Activated naive CD8-positive, alpha-beta T cell treated with anti-CD3 and anti-CD28 coated beads, Interleukin-2, amount 50 U/mL, for 24 hours (primary cell): Measurements from ENCODE around the gene SLC5A6.

Experiments
- ATAC-seq: fragments of 150-1000 bp; cut with Tn5 transposase; one replicate; pipeline ENCODE4 v1.10.0; 2021
- DNase-seq: peaks from one replicate; pipeline ENCODE4 v3.0.0; 2021
- H3K27ac Mint-ChIP-seq: one replicate; pipeline ENCODE4 v1.8.0; 2021; ENCODE audit warnings: mild to moderate bottlenecking, mixed read lengths
- H3K27me3 Mint-ChIP-seq: one replicate; pipeline ENCODE4 v1.8.0; 2021; ENCODE audit warnings: mixed read lengths
- H3K36me3 Mint-ChIP-seq: one replicate; pipeline ENCODE4 v1.8.0; 2021; ENCODE audit warnings: low read depth, mixed read lengths
- H3K4me1 Mint-ChIP-seq: one replicate; pipeline ENCODE4 v1.8.0; 2021; ENCODE audit warnings: mixed read lengths
- H3K4me3 Mint-ChIP-seq: one replicate; pipeline ENCODE4 v1.8.0; 2021; ENCODE audit warnings: mild to moderate bottlenecking, moderate library complexity, mixed read lengths
- H3K9me3 Mint-ChIP-seq: one replicate; pipeline ENCODE4 v1.8.0; 2021; ENCODE audit warnings: mixed read lengths

Gene SLC5A6

DNA sequence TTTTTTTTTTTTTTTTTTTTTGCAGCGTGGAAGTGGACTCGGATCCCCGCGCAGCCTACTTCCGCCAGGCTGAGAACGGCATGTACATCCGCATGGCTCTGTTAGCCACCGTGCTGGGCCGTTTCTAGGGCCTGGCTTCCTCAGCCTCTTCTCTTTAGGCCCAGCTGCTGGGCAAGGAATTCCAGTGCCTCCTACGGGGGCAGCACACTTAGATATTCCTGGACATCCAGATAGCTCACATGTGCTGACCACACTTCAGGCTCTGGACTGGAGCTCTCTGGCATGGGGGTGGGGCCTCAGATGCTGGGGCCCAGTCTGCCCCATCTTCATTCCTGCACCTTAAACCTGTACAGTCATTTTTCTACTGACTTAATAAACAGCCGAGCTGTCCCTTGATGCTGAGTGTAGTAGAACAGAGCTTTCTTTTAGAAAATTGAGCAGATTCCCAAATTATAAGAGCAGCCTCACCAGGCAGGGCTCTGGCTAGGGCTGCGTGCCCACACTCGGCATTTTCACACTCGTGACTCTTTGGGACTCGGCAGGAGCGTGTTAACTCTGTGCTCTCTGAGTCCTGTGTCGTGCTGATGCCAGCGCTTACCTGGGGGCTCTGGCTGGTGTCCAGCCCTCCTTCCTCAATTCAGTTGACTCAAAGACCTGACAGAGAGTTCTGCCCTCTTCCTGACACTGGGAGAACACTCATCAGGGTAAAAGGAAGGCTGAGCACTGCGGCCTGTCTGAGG is 31.5 kb upstream of the SLC5A6 start:
- H3K27me3 Mint-ChIP-seq = no peaks in the 10 kb centered on the region
- DNase-seq (no peak), ATAC-seq (no peak)
- no peak overlapping the region for H3K27ac Mint-ChIP-seq
- H3K4me3 Mint-ChIP-seq = no peak overlapping the region
- H3K4me1 Mint-ChIP-seq = no peaks in the 10 kb centered on the region
- H3K36me3 Mint-ChIP-seq = peaks cover 28% of the 10 kb centered on the region
- no peaks in the 10 kb centered on the region for H3K9me3 Mint-ChIP-seq

DNA sequence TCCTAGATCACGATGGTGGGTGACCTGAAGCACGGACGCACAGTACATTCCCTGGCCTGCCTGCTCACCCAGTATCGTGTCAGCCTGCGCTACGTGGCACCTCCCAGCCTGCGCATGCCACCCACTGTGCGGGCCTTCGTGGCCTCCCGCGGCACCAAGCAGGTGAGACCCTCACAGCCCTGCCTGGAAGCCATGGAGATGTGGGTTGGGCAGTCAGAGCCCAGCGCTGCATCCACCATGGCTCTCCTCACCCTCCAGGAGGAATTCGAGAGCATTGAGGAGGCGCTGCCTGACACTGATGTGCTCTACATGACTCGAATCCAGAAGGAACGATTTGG is 30.5 kb upstream of the SLC5A6 start:
- Mint-ChIP-seq H3K27ac (no peak overlapping the region), H3K36me3 (peaks cover 36% of the 10 kb centered on the region)

DNA sequence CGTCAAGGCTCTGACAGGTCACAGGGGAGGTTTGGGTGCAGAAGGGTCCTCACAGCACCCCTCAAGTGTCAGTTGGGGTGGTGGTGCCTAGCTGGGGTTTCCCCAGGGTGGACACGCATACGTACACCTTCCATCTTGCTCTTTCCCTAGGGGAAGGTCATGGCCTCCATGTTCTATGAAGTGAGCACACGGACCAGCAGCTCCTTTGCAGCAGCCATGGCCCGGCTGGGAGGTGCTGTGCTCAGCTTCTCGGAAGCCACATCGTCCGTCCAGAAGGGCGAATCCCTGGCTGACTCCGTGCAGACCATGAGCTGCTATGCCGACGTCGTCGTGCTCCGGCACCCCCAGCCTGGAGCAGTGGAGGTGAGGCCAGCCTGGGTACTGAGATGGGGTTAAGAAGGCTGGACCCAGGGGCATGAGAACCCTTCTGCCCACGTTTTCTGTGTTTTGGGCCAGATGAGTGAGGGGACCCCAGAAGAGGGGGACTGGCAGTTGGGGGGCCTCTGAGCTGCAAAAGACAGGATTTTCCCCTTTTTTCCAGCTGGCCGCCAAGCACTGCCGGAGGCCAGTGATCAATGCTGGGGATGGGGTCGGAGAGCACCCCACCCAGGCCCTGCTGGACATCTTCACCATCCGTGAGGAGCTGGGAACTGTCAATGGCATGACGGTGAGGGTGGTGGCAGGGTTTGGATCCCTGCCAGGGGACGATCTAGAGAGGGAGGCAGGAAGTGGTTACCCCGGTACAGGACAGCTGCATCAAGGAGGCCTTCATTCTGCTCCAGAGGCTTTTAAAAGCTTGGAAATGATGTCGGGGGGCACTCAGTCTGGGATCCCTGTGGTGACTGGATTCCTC is 29.9 kb upstream of the SLC5A6 start:
- ATAC-seq = no peak
- Mint-ChIP-seq H3K4me3 (no peak overlapping the region), H3K27me3 (no peaks in the 10 kb centered on the region), H3K4me1 (no peaks in the 10 kb centered on the region), H3K9me3 (no peaks in the 10 kb centered on the region), H3K27ac (no peak overlapping the region), H3K36me3 (peaks cover 41% of the 10 kb centered on the region)
- no peak for DNase-seq

More for the DNA sequence above, 30.5 kb upstream of the SLC5A6 start:
- DNase-seq = no peak
- no peaks in the 10 kb centered on the region for H3K4me1 Mint-ChIP-seq
- no peak for ATAC-seq
- H3K4me3 Mint-ChIP-seq = no peak overlapping the region
- no peaks in the 10 kb centered on the region for H3K27me3 Mint-ChIP-seq
- no peaks in the 10 kb centered on the region for H3K9me3 Mint-ChIP-seq

DNA sequence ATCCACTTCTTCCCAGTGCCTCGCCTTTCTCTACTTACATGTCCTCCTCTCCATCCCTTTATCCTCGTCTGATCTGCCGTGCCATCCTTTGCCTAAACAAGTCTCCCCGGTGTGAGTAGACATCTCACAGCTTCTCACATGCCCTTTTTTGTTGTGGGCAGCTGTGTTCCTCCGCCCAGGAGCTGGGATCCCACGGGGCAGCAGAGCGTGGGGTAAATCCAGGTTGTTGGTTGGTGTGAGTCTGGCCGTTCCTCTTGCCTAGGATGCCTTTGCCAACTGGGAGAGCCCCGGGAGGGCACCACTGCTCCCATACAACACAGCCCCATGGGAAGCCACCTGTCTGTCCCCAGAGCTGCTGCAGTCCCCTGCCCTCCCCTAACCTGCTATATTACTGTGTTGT is 28.3 kb upstream of the SLC5A6 start:
- Mint-ChIP-seq H3K4me3 (no peak overlapping the region), H3K27me3 (no peaks in the 10 kb centered on the region), H3K4me1 (no peaks in the 10 kb centered on the region), H3K27ac (no peak overlapping the region), H3K9me3 (no peaks in the 10 kb centered on the region), H3K36me3 (peaks cover 54% of the 10 kb centered on the region)
- ATAC-seq (no peak), DNase-seq (no peak)

DNA sequence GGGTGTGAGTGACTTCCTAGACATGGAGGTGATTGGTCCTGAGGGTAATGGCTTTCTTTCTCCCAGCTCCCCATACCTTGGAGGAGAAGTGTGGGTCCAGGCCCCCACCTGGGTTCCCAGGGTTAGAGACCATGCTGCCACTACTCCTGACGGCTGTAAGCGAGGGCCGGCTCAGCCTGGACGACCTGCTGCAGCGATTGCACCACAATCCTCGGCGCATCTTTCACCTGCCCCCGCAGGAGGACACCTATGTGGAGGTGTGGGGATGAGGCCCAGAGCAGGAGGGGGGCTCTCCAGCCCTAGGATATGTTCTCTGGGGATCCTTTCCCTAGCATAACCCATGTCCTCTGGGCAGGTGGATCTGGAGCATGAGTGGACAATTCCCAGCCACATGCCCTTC is 26.9 kb upstream of the SLC5A6 start:
- ATAC-seq = no peak
- Mint-ChIP-seq H3K4me1 (no peaks in the 10 kb centered on the region), H3K9me3 (no peaks in the 10 kb centered on the region), H3K27me3 (no peaks in the 10 kb centered on the region), H3K36me3 (peaks cover 60% of the 10 kb centered on the region), H3K4me3 (no peak overlapping the region), H3K27ac (no peak overlapping the region)
- DNase-seq = no peak

DNA sequence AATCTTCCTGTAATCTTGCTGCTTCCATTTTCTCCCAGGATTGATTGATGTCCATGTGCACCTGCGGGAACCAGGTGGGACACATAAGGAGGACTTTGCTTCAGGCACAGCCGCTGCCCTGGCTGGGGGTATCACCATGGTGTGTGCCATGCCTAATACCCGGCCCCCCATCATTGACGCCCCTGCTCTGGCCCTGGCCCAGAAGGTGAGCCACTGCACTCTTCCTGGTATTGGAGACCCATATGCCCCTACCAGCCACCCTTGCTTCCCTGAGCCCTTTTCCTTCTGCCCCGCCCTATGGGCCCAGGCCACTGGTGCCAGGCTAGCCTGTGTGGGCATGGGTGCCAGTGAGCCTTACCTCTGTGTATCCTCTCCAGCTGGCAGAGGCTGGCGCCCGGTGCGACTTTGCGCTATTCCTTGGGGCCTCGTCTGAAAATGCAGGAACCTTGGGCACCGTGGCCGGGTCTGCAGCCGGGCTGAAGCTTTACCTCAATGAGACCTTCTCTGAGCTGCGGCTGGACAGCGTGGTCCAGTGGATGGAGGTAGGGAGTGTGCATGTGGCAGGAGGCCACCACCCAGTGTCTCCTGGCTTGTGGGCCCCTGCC is 25.4 kb upstream of the SLC5A6 start:
- H3K4me1 Mint-ChIP-seq = no peaks in the 10 kb centered on the region
- no peaks in the 10 kb centered on the region for H3K27me3 Mint-ChIP-seq
- H3K9me3 Mint-ChIP-seq = no peaks in the 10 kb centered on the region
- H3K36me3 Mint-ChIP-seq = peaks cover 67% of the 10 kb centered on the region
- no peak overlapping the region for H3K27ac Mint-ChIP-seq
- no peak overlapping the region for H3K4me3 Mint-ChIP-seq
- ATAC-seq (no peak), DNase-seq (no peak)

DNA sequence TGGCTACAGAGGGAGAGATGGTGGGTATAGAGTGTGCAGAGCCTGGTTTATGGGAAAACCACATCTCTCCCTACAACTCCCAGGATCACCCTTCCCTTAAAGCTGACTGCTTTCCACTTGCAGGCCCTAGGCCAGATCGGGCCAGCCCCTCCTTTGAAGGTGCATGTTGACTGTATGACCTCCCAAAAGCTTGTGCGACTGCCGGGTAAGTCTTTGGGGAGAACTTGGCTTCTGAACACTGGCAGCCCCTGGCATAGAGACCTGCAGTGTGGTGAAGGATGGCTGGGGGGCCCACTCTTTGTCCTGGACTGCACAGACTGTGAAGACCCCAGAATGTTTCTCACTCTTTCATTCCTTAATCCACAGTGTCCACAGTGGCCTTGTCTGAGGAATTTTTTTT is 24.6 kb upstream of the SLC5A6 start:
- DNase-seq (no peak), ATAC-seq (no peak)
- Mint-ChIP-seq H3K4me1 (no peaks in the 10 kb centered on the region), H3K27me3 (no peaks in the 10 kb centered on the region), H3K36me3 (peaks cover 69% of the 10 kb centered on the region), H3K27ac (no peak overlapping the region), H3K4me3 (no peak overlapping the region), H3K9me3 (no peaks in the 10 kb centered on the region)

DNA sequence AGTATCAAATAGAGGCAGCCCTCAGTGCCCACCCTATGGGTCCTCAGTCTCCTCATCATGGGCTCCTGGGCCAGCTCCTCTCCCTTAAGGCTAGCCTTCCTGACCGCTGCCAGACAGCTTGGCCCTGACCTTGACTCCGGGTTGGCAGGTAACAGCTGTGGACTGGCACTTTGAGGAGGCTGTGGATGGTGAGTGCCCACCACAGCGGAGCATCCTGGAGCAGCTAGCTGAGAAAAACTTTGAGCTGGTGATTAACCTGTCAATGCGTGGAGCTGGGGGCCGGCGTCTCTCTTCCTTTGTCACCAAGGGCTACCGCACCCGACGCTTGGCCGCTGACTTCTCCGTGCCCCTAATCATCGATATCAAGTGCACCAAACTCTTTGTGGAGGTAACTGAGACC is 24.1 kb upstream of the SLC5A6 start:
- Mint-ChIP-seq H3K36me3 (peaks cover 69% of the 10 kb centered on the region), H3K4me3 (no peak overlapping the region), H3K27me3 (no peaks in the 10 kb centered on the region), H3K9me3 (no peaks in the 10 kb centered on the region), H3K4me1 (no peaks in the 10 kb centered on the region), H3K27ac (no peak overlapping the region)
- ATAC-seq = no peak
- no peak for DNase-seq

DNA sequence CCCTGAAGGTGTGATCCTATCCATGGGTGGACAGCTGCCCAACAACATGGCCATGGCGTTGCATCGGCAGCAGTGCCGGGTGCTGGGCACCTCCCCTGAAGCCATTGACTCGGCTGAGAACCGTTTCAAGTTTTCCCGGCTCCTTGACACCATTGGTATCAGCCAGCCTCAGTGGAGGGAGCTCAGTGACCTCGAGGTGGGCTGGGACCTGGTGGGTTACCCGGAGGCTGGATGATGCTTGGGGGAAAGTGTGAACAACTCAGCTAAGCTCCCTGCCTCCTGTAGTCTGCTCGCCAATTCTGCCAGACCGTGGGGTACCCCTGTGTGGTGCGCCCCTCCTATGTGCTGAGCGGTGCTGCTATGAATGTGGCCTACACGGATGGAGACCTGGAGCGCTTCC is 21.3 kb upstream of the SLC5A6 start:
- H3K9me3 Mint-ChIP-seq = no peaks in the 10 kb centered on the region
- H3K27ac Mint-ChIP-seq = no peak overlapping the region
- H3K36me3 Mint-ChIP-seq = peaks cover 78% of the 10 kb centered on the region
- ATAC-seq = no peak
- no peak for DNase-seq
- no peak overlapping the region for H3K4me3 Mint-ChIP-seq
- no peaks in the 10 kb centered on the region for H3K27me3 Mint-ChIP-seq
- no peaks in the 10 kb centered on the region for H3K4me1 Mint-ChIP-seq

DNA sequence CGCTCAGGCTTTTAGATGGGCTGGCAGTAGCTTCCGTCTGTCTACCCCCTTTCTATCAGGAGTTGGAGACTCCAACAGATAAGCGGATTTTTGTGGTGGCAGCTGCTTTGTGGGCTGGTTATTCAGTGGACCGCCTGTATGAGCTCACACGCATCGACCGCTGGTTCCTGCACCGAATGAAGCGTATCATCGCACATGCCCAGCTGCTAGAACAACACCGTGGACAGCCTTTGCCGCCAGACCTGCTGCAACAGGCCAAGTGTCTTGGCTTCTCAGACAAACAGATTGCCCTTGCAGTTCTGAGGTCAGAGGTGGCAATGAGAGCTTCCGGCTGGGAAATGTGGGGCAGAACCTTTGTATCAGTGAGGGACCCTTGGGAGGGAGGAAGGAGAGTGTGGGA is 19.9 kb upstream of the SLC5A6 start:
- Mint-ChIP-seq H3K9me3 (no peaks in the 10 kb centered on the region), H3K4me3 (no peak overlapping the region), H3K36me3 (peaks cover 80% of the 10 kb centered on the region), H3K4me1 (no peaks in the 10 kb centered on the region), H3K27me3 (no peaks in the 10 kb centered on the region), H3K27ac (no peak overlapping the region)
- ATAC-seq (no peak), DNase-seq (no peak)

DNA sequence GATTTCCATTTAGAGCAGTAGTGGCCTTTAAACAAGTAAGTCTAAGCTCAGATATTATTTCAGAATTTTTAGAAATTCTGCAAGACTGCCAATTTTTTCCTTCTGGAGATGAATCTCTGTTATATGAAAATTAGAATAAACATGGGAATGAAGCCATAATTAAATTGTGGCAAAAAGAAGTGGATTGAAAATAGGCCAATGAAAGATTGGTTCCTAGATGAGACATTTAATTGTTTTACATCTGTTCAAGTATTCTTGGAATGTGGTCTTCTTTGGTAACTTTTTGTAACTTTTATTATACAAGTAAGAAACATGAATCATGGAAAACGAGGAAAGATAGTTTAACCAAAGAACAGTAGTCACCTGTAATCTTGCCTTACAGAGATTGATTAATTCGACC is 15.4 kb upstream of the SLC5A6 start:
- H3K9me3 Mint-ChIP-seq = no peaks in the 10 kb centered on the region
- peaks cover 70% of the 10 kb centered on the region for H3K36me3 Mint-ChIP-seq
- no peaks in the 10 kb centered on the region for H3K27me3 Mint-ChIP-seq
- ATAC-seq (no peak), DNase-seq (no peak)
- H3K27ac Mint-ChIP-seq = no peak overlapping the region
- H3K4me3 Mint-ChIP-seq = no peak overlapping the region
- no peaks in the 10 kb centered on the region for H3K4me1 Mint-ChIP-seq

DNA sequence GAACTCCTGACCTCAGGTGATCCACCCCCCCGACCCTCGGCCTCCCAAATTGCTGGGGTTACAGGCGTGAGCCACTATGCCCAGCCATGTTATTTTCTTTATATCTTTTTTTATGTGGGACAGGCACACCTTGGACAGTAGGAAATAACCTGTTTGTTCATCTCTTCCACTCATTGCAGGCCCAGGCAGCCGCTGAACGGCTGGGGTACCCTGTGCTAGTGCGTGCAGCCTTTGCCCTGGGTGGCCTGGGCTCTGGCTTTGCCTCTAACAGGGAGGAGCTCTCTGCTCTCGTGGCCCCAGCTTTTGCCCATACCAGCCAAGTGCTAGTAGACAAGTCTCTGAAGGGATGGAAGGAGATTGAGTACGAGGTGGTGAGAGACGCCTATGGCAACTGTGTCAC is 13.5 kb upstream of the SLC5A6 start:
- H3K36me3 Mint-ChIP-seq = peaks cover 70% of the 10 kb centered on the region
- ATAC-seq = no peak
- no peak overlapping the region for H3K4me3 Mint-ChIP-seq
- H3K9me3 Mint-ChIP-seq = no peaks in the 10 kb centered on the region
- no peak for DNase-seq
- no peak overlapping the region for H3K27ac Mint-ChIP-seq
- H3K27me3 Mint-ChIP-seq = no peaks in the 10 kb centered on the region
- peaks cover 6% of the 10 kb centered on the region for H3K4me1 Mint-ChIP-seq

DNA sequence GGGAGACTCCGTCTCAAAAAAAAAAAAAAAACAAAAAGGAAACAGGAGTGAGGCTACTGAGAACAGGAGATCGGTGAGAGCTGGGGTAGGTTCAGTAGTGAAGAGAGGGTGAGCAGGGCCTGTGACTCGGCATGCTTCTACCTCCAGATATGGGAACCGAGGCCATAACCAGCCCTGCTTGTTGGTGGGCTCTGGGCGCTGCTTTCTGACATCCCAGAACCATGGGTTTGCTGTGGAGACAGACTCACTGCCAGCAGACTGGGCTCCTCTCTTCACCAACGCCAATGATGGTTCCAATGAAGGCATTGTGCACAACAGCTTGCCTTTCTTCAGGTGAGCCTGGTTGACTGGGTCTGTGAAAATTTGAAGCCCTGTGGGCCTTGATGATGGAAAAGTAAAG is 11.3 kb upstream of the SLC5A6 start:
- no peak for ATAC-seq
- Mint-ChIP-seq H3K36me3 (peaks cover 75% of the 10 kb centered on the region), H3K4me3 (no peak overlapping the region), H3K9me3 (no peaks in the 10 kb centered on the region), H3K27me3 (no peaks in the 10 kb centered on the region), H3K4me1 (peaks cover 20% of the 10 kb centered on the region), H3K27ac (no peak overlapping the region)
- no peak for DNase-seq

DNA sequence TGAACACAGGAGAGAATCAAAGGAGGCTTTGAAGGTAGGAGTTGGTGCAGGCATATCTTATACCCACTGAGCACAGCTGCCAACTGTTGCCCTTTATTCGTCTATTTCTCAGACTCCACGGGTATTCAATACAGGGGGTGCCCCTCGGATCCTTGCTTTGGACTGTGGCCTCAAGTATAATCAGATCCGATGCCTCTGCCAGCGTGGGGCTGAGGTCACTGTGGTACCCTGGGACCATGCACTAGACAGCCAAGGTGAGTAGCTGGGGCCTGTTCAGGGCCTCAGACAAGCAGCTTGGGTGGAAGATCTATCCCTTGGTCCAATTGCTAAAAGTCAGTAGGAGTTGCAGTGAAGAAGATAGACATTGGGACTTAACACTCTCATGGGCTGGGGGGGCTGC is 10.3 kb upstream of the SLC5A6 start:
- H3K9me3 Mint-ChIP-seq = no peaks in the 10 kb centered on the region
- peaks cover 75% of the 10 kb centered on the region for H3K36me3 Mint-ChIP-seq
- peaks cover 26% of the 10 kb centered on the region for H3K4me1 Mint-ChIP-seq
- no peak overlapping the region for H3K4me3 Mint-ChIP-seq
- H3K27ac Mint-ChIP-seq = no peak overlapping the region
- DNase-seq (no peak), ATAC-seq (no peak)
- no peaks in the 10 kb centered on the region for H3K27me3 Mint-ChIP-seq

DNA sequence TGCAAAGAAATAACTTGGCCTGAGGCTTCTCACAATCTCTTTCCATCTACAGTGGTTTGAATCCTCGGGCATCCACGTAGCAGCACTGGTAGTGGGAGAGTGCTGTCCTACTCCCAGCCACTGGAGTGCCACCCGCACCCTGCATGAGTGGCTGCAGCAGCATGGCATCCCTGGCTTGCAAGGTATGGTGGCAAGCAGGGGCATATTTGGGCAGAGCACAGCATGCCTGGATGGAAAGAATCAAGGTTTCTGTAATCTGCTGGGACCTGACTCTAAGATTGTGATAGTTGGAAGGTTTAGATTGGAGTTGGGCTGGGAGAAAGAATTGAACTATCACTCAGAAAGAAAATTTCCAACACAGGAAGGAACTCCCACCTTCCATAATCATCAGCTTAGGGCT is 9.1 kb upstream of the SLC5A6 start:
- Mint-ChIP-seq H3K36me3 (peaks cover 77% of the 10 kb centered on the region), H3K27ac (no peak overlapping the region), H3K4me1 (peaks cover 33% of the 10 kb centered on the region), H3K27me3 (no peaks in the 10 kb centered on the region), H3K4me3 (no peak overlapping the region), H3K9me3 (no peaks in the 10 kb centered on the region)
- DNase-seq = no peak
- ATAC-seq = no peak
